Amniotic stem cell (primary cell): ENCODE results near the gene ISG20L2.

ENCODE experiments used
- DNase-seq: peaks from one replicate; lab custom pipeline; 2025; lab: John Stamatoyannopoulos, UW

ISG20L2 gene

DNA sequence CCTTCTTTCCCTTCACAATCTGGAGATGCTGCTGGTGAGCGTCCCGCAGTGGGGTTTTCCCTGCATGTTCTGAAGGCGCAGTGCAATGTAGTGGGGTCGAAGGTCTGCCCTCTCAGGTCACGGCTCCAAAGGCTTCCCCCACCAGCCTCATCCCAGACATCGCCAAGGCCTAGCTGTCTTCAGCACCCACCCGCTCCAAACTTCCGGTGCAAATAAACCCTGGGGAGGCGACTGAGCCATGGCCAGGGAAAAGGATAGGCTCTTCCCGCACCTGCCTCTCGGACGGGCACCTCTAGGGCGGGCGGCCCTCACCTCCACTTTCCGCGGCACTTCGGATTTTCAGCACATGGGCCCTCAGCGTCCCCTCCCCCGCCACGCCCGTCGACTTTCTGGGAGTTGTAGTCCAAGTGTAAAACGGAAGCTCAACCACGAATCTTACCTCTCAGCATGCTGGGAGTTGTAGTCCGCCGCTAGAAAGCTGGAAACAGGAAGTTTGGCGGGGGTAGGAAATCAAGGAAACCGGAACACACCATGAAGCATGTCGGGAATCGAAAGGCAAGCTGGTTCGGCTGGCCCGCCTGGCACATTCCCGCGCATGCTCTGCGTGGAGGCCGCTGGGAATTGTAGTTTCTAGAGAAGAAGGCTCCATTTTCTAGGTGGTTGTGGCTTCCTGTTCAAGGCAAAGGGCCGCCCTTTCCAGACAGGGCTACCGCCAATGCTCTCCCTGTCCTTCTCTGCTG, 12.3 kb upstream of the ISG20L2 start, which contains the start of gene MRPL24:
TSS of gene MRPL24 (minus strand) at position 348 of the 740 bp plus-strand sequence. CDS start 2,384 bp downstream, outside the sequence.
- peak; percentile 98 for DNase-seq

DNA sequence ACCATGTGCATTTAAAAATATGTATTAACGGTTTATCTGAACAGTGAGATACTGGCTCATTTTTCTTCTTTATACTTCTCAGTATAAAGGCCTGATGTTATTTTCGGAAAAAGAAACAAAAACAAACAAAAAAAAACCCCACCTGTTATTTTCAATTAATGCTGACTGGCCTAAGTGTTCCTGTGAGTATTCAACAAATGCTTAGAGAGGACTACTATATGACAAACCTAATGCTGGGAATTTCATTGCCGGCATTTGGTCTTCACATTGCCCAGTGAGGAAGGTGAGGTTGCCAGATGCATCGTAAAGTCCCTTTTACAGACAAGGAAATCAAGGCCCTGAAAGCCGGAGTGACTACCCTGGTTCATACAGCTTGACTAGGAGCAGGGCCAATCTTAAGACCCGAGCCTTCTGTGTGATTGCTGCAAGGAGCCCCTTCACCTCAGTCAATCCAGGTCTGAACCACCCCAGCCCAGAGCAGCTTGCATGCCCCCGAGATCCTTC, 11.7 kb upstream of the ISG20L2 start:
- DNase-seq = no peak

DNA sequence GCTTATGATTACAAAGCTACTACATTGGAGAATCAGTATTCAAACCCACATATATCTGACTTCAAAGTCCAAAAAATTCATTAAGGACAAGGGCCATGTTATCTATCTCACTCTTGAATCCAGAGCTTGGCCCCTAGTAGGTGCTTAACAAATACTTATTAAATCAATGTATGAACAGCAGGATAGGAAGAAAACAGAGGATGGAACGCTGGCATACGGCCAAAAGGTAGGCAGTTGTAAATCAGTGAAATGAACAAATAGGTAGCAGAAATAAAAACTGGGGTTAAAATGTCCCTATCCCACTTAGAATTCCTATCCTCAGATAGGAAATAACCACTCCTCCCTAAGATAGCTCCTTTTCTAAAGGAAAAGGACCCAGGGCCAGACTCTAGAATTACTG, 10.3 kb upstream of the ISG20L2 start:
- no peak for DNase-seq

DNA sequence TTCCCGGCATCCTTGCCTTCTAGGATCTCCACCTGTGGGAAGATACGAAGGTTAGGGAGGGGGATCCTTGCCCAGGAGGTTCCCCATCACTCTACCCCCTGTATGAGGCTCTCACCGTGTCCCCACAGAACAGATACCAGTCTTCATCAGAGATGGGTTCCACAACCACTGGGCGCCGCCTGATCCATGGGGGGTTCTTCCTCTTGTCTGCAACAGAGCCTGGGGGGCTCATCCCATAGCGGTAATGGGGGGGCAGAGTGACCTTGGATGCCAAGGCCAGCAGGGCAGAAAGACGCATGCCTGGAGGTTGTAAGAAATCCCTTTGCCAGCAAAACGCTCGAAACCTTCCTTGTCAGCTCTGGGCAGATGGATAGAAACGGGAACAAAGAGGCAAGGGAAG, 9.8 kb upstream of the ISG20L2 start:
- no peak for DNase-seq

DNA sequence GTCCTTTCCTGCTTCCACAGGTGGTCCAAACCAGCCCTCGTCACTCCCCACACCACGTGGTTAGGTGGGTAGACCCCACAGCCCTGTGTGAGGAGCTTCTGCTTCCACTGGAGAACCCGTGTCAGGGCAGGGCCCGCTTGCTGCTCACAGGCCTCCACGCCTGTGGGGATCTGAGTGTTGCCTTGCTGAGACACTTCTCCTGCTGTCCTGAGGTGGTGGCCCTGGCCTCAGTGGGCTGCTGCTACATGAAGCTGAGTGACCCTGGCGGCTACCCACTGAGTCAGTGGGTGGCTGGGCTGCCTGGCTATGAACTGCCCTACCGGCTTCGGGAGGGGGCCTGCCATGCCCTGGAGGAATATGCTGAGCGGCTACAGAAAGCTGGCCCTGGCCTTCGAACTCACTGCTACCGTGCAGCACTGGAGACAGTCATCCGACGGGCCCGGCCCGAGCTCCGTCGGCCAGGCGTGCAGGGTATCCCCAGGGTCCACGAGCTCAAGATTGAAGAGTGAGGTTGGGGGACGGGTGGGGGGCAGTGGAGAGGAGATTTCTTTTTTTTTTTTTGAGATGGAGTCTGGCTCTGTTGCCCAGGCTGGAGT, 5.5 kb upstream of the ISG20L2 start:
- DNase-seq = no peak

DNA sequence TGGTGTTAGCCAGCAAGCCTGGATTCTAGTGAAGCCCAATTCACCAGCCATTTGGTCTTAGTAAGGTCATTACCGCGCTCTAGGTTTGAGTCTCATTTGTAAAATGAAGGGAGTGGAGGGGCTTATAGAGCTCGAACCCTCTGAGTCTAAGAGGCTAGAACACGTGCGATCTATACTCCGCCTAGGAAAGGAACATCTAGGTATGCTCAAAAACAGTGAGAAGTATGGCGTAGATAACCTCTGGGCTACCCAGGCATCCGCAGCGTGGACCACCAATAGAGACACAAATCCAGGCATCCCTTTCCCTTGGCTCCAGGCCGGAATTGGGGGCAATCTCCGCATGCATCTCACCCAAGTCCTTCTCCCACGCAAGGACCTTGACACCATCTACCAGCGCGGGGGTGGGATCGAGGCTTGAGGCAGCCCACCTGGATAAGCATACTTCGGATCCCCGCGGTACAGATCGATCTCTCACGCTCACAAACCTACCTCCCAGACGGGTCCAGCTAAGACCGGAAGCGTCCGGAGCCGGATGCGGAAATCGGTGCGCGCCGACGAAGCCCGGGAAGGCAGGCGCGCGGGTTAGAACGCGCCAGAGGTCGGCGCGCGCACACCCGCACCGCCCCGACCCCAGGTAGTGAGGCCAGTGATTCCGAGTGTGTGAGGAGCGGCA, 504 bp downstream of the ISG20L2 start, which contains the start of gene METTL25B:
TSS of gene METTL25B (plus strand) at position 544 of the 673 bp plus-strand sequence. CDS start 636 bp downstream, outside the sequence.
- DNase-seq = peak; percentile 73

DNA sequence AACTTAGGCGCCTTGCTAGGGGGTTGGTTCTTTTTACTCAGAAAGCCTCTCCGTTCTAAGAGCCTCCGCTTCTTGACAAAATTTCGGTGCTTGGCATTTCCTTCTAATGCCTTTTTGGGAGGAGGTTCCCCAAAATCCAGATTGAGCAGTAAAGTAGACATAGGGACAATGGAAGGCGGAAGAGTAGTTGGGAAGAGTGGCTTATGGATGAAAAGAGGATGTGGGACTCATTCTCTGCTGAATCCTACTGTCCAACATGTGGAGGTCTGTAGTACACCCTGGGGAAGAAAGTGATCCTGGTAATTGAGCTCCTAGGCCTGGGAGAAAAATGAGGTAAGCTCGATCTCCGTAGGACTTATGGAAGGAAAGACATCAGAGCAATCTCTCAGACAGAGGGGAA, 1.1 kb downstream of the ISG20L2 start:
- no peak for DNase-seq

DNA sequence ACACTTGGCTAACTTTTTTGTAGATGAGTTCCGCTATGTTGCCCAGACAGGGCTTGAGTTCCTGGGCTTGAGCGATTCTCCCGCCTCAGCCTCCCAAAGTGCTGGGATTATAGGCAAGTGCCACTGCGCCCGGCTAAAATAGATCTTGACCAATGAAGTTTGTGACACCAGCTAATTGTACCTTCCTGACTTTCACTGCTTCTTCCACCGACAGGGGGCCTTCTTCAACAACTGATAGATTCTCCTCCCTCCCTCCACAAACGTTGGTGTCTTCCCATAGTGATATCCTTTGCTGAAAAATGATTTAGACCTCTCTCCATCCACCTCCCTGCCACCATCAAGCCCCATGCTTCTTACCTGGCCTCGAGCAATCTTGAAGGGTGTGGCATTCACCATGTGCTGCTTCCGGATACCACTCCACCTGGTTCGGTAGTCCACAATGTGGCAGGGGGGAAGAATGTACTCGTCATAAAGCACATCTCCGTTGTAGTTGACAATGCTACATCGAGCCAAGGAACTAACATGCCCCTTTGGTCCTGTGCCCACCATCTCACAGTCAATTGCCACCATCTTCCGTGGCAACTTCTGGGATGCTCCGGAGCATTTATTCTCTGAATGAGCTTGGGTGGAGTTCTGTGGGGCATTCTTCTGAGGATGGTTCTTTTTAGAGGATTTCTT, 1.9 kb downstream of the ISG20L2 start:
- no peak for DNase-seq

DNA sequence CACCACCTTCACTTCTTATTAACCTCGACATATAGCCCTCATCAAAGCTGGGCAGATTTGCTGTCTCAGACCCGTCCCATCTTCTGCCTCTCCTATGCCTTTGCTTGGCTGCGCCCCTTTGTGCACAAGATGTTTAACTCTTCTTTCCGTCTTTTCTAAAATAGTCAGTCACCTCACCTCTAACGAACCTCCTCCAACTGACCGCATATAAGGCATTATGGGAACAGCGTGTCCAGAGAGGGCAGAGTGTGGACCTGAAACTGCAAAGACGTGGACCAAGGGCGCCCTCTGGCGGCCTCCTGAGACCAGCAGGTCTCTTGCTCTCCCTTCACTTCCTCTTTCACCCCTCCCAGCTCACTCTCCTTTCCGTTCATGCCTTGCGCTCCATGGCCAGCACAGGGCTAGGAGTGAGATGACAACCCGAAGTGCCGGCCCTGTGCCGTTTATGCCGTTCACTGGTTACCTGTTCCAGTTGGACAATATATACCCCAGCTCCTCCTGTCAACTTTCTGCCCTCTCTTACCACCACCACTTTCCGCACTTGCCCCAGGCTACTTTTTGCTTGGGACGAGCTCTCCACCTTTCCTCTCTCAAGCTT, 2.8 kb downstream of the ISG20L2 start:
- DNase-seq = no peak

DNA sequence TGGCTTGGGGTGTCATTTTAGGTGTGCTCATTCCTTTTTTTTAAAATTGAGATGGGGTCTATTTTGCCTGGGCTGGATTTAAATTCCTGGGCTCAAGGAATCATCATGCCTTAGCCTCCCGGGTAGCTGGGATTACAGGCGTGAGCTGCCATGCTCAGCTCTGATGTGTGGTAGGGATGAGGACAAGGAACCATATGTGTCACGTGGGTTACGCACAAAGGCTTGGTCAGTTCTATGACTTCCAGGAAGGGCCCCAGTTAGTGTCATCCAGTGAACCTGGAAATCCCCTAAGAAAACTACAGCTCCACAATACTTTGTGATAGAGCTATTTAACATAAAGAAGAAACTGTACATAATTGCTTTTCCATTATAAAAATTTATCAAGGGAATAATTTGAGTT, 7.0 kb downstream of the ISG20L2 start:
- DNase-seq = no peak

DNA sequence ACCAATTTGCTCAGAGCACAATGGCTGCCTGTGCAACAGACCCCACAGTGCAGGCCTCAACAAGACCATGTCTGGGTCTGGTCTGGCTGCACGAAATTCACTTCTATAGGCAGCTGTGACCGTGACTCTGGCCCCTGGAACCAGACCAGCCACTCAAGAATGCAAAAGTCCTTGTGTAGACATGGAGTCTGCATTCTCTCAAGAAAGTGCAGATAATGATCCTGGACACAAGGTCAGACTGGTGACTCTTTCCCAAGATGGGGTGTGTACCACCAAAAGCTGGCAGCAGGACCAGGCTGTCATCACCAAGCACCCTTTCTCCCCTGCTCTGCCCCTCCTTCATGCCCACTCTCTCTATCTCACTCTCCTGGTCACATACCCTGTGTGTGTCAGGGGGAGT, 7.4 kb downstream of the ISG20L2 start:
- no peak for DNase-seq

DNA sequence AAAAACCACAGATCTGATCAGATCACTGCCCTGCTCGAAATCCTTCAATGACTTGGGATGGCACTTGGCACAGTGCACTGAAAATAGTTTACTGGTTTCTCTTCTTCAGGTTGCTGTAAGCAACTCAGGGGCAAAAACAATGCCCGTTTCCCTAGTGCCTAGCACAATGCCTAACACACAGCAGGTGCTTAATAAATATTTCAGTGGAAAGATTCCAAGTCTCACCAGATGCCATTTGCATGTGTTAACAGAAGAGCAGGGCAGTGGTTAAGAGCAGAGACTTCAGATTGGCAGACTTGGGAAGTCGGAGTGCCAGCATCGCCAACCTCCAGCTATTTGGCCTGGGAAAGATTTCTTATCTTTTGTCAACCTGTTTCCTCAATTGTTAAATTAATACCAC, 11.2 kb downstream of the ISG20L2 start:
- DNase-seq = no peak

DNA sequence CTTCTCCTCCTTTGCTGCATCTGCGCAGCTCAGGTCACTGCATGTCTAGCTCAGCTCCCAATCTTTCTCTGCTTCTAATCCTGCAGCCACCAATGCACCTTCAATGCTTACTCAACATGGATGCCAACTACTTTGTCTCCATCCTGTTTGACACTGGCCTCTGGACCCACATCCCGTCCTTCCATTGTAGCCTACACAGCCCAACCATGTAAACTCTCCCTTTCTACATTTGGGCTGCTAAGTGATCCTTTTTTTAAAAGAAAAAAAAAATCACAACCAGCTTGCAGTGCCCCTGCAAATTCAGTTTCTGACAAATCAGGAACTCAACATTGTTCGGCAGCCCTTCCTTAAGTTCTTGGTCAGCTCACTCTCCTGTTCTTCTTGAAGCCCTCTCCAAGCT, 13.7 kb downstream of the ISG20L2 start:
- DNase-seq = no peak

DNA sequence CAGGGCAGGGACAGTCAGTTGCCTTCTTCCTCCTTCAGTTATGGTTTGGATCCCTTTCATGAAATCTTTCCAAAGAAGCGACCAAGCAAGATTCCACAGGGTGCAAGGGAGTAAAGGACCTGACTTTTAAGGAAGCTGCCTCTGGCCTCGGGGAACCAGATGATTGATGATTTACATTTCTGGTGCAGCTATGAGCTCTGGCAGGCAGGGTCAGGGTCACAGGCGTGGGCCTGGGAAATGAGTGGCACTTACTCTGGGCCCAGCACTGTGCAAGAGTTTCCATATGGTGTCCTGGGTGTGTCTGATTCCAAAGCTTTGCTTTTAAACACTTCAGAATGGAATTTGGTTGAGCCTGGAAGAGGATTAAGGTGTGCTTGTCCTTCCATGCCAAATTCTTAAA, 15.9 kb downstream of the ISG20L2 start:
- no peak for DNase-seq

DNA sequence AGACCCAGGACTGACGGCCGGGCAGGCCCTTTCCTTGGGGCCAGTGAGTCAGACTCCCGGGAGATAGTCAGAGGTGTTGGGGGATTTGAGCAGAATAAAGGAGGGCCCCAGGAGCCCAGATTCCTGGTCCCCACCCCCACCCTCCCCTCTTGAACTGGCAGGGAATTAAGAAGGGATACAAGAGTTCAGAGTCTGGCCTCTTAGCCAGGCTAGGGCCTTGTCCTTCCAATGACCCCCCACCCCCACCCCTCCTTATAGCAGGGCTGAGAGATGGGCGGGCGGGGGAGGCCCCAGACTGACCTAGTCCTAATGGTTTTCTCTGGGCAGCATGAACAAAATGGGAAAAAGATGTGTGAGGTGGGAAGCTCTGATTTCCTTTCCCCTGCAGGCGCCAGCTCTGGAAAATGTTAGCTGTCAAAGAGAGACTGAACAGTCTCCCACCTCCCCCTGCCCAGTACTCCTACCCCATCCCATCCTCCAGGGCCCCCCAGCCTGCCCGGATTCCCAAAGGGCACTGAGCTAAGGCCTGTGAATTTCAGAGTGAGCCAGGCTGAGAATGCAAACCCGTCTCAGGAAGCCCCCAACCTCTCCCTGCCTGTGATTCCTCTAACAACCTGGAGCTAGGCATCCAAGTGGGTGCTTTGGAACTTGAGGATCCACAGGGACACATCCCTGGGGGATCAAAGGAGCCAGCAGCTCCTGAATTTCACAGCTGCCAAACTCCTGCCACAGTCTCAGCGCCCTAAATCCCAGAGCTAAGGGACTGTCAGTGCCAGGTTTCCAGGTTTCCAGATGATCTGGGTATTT, 17.4 kb downstream of the ISG20L2 start:
- DNase-seq = no peak

DNA sequence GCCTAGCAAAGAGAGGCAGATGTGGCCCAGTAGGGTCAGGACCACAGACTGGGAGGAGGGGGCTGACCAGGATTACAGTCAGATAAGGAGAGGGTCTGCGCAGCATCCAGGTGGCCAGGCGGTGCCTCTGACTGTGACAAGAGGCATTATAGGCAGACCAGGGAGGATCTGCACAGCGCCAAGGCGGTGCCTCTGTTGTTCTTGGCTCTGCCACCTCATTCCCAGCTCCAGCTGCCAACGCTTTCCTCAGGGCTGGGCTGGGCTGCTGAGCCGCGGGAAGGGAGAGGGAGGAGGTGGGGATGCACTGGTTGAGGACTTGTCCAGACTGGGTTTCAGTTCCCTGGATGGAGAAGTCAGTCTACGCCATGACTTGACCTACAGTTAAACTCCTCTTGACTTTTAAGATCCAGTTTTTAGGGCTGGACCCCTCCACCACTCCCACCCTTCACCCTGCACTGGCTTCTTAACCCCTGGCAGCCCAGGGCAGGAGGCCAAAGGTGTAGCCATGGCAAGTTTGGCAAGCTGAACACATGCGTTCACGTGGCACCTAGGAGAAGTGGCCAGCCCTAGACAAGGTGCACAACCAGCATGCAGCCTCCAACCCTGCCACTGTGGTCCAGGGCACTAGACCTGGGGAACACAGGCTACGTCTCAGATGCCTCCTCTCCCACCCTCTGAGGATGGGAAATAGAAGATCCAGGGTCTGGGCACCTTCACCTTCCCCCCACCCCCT, 18.6 kb downstream of the ISG20L2 start:
- DNase-seq = peak; percentile 66

DNA sequence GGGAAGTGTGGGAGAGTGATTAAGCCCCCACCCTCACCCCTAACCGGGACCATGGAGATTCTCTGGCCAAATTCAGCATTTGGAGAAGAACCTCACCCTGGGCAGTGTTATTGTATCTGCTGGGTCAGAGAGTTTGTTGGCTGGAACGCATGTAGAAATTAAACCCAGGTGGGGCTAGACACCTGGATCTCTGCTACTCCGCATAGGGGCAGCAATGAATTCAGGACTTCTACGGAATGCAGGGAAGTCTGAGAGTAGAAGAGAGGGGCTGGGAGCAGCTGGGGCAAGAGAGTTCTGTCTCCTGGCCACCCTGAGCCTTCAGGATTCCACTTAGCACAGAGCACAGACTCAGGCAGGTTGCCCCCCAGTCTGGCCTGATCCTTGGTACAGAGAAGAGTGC, 19.5 kb downstream of the ISG20L2 start:
- DNase-seq = no peak

DNA sequence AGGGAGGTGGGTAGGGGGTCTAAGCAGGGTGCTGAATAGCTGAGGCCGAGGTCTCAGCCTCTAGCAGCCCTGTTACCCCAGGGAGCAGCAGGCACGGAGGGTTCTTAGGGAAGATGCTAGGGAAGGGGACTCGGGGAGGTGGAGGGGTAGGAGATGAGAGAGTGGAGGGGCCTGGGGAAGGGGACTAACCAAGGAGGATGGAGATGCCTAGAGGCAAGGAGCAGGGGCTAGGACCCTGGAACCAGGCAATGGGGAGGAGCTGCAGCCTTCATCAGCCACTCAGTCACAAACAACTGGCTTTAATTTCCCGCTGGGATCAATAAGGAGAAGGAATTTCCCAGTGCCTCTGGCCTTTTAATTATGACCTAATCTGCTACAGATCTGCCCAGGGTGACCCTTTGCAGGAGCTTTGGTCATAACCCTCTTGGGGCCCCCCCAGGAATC, 20.3 kb downstream of the ISG20L2 start:
- no peak for DNase-seq

DNA sequence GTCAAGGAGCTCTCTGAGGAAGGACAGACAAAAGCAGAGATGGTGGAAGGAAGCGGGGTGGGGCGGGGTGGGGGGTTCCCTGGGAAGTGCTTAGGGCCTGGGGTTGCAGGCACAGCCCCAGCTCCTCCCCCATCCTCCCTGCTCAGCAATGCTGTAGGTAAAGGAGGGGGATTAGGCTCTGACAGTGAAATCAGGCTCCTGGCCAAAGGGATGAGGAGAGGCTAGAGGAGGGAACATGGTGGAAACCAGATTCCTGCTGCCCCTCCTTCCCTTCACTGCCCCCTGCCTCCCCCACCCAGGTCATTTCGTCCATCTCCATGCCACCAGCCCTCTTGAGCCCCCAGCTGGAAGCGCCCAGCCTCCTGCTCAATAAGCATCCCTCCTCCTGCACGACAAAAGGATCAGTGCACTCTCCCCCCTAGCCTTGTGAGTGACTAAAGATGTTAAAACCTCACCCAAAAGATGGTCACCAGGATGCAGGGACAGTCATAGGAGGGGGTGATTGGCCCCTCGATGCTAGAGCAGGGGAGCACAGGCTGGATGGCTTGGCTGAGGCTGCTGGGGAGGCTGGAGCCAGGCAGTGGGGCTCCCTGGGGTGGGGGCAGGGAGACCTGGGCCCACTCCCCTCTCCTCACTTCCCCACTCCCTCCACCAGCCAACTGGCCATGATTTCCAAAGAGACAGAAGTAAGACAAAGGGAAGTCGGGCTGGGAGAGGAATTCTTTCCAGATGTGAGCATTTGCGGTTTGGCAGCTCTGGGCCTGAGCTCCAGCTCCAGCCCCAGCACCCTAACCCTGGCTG, 20.9 kb downstream of the ISG20L2 start:
- no peak for DNase-seq
